Panc1 (cell line): ENCODE results near the gene CYP27A1. TPM values are rescaled to one million over a fixed set of nuclear protein-coding genes. Genes with fewer than 3 reads are reported as not detected.
A peak's percentile ranks its signal among the peaks of the same experiment; 100 is the strongest.
"Not testable (repeated sequence)": the region's sequence is repeated elsewhere in the genome, so short reads cannot be mapped to it uniquely, and the experiment has no call there.

ENCODE experiments used
- ATAC-seq: fragments of 200-7000 bp; cut with Tn5 transposase; 2 replicates; pipeline ENCODE4 v1.9.1; 2020; ENCODE audit warnings: mild to moderate bottlenecking, moderate library complexity
- BruUV-seq: library from RNA; stranded (reverse); fragments of 400-500 nt; replicated peaks from 2 replicates; lab custom pipeline; 2021; lab: Mats Ljungman, UMichigan
- CTCF ChIA-PET: fragments of 300-600 bp; sonication (Branson Sonifier 250); formaldehyde crosslinking; loops from one replicate; lab custom pipeline; 2022; ENCODE audit warnings: antibody characterized with exemption; lab: Charles Lee
- POLR2A ChIA-PET: fragments of 300-600 bp; sonication (Branson Sonifier 250); formaldehyde crosslinking; loops from one replicate; lab custom pipeline; 2022; ENCODE audit warnings: antibody characterized with exemption; lab: Charles Lee
- DNase-seq: peaks from one replicate; pipeline ENCODE4 v3.0.0-alpha.2; 2010; ENCODE audit warnings: low read depth, low spot score
- H3K27ac ChIP-seq: 2 replicates; pipeline ENCODE4 v1.5.1; 2011; ENCODE audit warnings: mild to moderate bottlenecking, low read length, inconsistent platforms
- H3K27me3 ChIP-seq: fragments of 200-500 bp; sonication (Bioruptor generic); 2 replicates; pipeline ENCODE4 v1.6.0; 2014; ENCODE audit warnings: low read length, inconsistent platforms; ENCODE audit not compliant: control insufficient read depth, insufficient read depth
- H3K36me3 ChIP-seq: fragments of 200-500 bp; sonication (Bioruptor generic); 2 replicates; pipeline ENCODE4 v1.5.1; 2014; ENCODE audit warnings: inconsistent platforms, mild to moderate bottlenecking, low read length, moderate library complexity; ENCODE audit not compliant: control insufficient read depth, insufficient read depth
- H3K4me1 ChIP-seq: 2 replicates; pipeline ENCODE4 v1.5.1; 2011; ENCODE audit warnings: inconsistent platforms, mild to moderate bottlenecking, low read length, moderate library complexity; ENCODE audit not compliant: control insufficient read depth, insufficient read depth
- H3K4me3 ChIP-seq, 2 experiments: 2 replicates each; pipeline ENCODE4 v1.5.1; 2011 to 2012; ENCODE audit warnings: low read depth in 2 of 2, low read length in 2 of 2, mild to moderate bottlenecking in 2 of 2, inconsistent platforms in 1 of 2, moderate library complexity in 1 of 2
- H3K9me3 ChIP-seq: fragments of 200-500 bp; sonication (Bioruptor generic); 2 replicates; pipeline ENCODE4 v1.5.1; 2014; ENCODE audit warnings: low read depth, mild to moderate bottlenecking, inconsistent platforms, low read length, moderate library complexity; ENCODE audit not compliant: control insufficient read depth, insufficient read depth
- CTCF ChIP-seq: fragments of 450-650 bp; IDR thresholded peaks from 2 replicates; pipeline ENCODE4 v1.5.1; 2017; ENCODE audit warnings: mild to moderate bottlenecking
- POLR2AphosphoS5 ChIP-seq: IDR thresholded peaks from 2 replicates; pipeline ENCODE4 v1.6.1; 2012; ENCODE audit warnings: mild to moderate bottlenecking, low read depth, low read length, moderate library complexity
- SIN3A ChIP-seq: IDR thresholded peaks from 2 replicates; pipeline ENCODE4 v1.6.1; 2012; ENCODE audit warnings: low read depth, mild to moderate bottlenecking, low read length, moderate library complexity, borderline replicate concordance; ENCODE audit not compliant: insufficient read depth
- TCF7L2 ChIP-seq: IDR thresholded peaks from 2 replicates; pipeline ENCODE4 v1.6.1; 2011; ENCODE audit warnings: mild to moderate bottlenecking, low read depth, low read length, inconsistent platforms
- in situ Hi-C: cut with HindIII; loops from 2 replicates; pipeline ENCODE4 v1.10.0; 2016; ENCODE audit warnings: low sequenced_read_pairs, low pct_unique_long_range_greater_than_20kb
- intact Hi-C: fragments of 100-400 bp; cut with micrococcal nuclease; formaldehyde crosslinking; loops from one replicate; pipeline ENCODE4 v1.10.0; 2022; ENCODE audit not compliant: unreplicated experiment
- total RNA-seq: library from RNA; stranded (reverse); gene quantifications from one replicate; pipeline ENCODE4 v1.2.1, GENCODE V29; 2021; ENCODE audit not compliant: unreplicated experiment
- TF ChIP-seq, protein P1 (sequence below), 2 experiments: IDR thresholded peaks; 2 replicates each; pipeline ENCODE4 v1.6.1; 2011 to 2012; ENCODE audit warnings: low read depth in 2 of 2, control low read depth in 1 of 2, low read length in 1 of 2, mild to moderate bottlenecking in 1 of 2, moderate library complexity in 1 of 2; ENCODE audit not compliant: insufficient read depth in 1 of 2

CYP27A1 gene
- total RNA-seq, 1 experiment from 2014 or later, result 7.7 TPM

DNA sequence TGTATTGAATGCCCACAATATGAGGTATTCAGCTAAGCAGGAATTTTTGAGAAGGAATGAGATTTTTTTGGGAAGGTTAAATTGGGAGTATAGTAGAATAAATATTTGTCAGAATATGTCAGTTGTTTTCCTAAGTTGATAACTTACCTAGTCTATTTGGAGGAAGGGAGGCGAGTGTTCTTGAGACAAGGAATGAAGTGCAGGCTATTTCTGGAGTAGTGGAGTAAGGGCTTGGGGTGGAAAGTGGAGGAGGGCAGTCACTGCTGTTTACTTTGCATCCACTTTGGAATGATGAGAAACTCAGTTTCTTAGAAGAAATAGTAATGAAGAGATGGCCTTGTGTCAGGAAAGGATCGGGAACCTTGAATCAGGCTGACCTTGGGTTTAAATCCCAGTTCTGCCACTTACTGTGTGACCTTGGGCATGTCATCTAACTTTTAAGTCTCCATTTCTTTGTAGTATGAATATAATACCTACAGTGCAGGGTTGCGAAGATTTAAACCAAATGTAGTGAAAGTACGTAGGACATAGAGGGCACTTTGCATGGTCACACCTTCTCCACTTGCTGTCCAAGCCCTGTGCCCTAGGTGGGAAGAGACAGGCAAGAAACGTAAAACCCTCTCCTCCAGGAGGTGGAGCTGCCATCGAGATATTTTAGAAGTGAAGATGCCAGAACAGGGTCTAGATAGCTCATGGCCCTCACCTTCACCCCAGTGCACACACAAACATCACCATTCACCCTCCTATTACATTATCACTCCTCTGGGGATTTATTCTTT is 25.2 kb upstream of the CYP27A1 start:
- DNase-seq (no peak), ATAC-seq (peak; percentile 43; the same call in 1 of the 2 replicates)
- ChIA-PET POLR2A (no interaction called here), CTCF (no interaction called here)
- Histone ChIP-seq H3K9me3 (no peaks in the 10 kb centered on the region), H3K27ac (no peak overlapping the region), H3K4me3 (no peak overlapping the region), H3K27me3 (no peaks in the 10 kb centered on the region), H3K4me1 (no peaks in the 10 kb centered on the region), H3K36me3 (no peaks in the 10 kb centered on the region; the same call in none of the 2 replicates)
- in situ Hi-C loops (no loop called here), intact Hi-C loops (no loop called here)
- TF ChIP-seq SIN3A, result no peak
- TF ChIP-seq, protein P1, sequence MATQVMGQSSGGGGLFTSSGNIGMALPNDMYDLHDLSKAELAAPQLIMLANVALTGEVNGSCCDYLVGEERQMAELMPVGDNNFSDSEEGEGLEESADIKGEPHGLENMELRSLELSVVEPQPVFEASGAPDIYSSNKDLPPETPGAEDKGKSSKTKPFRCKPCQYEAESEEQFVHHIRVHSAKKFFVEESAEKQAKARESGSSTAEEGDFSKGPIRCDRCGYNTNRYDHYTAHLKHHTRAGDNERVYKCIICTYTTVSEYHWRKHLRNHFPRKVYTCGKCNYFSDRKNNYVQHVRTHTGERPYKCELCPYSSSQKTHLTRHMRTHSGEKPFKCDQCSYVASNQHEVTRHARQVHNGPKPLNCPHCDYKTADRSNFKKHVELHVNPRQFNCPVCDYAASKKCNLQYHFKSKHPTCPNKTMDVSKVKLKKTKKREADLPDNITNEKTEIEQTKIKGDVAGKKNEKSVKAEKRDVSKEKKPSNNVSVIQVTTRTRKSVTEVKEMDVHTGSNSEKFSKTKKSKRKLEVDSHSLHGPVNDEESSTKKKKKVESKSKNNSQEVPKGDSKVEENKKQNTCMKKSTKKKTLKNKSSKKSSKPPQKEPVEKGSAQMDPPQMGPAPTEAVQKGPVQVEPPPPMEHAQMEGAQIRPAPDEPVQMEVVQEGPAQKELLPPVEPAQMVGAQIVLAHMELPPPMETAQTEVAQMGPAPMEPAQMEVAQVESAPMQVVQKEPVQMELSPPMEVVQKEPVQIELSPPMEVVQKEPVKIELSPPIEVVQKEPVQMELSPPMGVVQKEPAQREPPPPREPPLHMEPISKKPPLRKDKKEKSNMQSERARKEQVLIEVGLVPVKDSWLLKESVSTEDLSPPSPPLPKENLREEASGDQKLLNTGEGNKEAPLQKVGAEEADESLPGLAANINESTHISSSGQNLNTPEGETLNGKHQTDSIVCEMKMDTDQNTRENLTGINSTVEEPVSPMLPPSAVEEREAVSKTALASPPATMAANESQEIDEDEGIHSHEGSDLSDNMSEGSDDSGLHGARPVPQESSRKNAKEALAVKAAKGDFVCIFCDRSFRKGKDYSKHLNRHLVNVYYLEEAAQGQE (IDR thresholded peaks at IDR 0.05; ENCODE audit: insufficient read depth in 1 of 2, low read depth in 2 of 2, low read length in 1 of 2), result no peak
- TF ChIP-seq TCF7L2, result no peak
- no peak for TF ChIP-seq POLR2AphosphoS5
- no peak for TF ChIP-seq CTCF
- BruUV-seq, result TSS peak; percentile 23

DNA sequence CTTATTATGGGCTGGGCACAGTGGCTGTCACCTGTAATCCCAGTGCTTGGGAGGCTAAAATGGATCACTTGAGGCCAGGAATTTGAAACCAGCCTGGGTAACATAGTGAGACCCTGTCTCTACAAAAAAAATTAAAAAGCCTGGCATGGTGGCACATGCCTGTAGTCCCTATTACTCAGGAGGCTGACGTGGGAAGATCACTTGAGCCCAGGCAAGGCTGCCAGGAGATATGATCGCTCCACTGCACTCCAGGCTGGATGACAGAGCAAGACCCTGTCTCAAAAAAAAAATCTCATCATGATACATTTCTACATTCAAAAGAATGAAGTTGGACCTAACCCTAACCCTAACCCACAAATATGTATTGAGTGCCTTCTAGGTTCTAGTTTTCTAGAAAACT is 20.2 kb upstream of the CYP27A1 start:
- in situ Hi-C loops, result no loop called here
- BruUV-seq, result no TSS peak
- intact Hi-C loops, result no loop called here
- Histone ChIP-seq H3K4me3 (no peak overlapping the region), H3K9me3 (no peaks in the 10 kb centered on the region), H3K36me3 (no peaks in the 10 kb centered on the region), H3K27me3 (no peaks in the 10 kb centered on the region), H3K27ac (no peak overlapping the region), H3K4me1 (no peaks in the 10 kb centered on the region)
- TF ChIP-seq, protein P1 (IDR thresholded peaks at IDR 0.05; ENCODE audit: insufficient read depth in 1 of 2, low read depth in 2 of 2, low read length in 1 of 2), result no peak
- CTCF ChIA-PET, result no interaction called here
- DNase-seq (no peak), ATAC-seq (no peak)
- POLR2A ChIA-PET, result interaction anchor here (0.9 kb wide), 1 partner anchor 20 kb away, joined by 3 read pairs; the partner anchor contains the start of gene CYP27A1

- H3K4me3 ChIP-seq, POLR2A ChIA-PET, H3K9me3 ChIP-seq, ATAC-seq, H3K27me3 ChIP-seq, DNase-seq, in situ Hi-C loops, H3K27ac ChIP-seq, BruUV-seq, CTCF ChIA-PET, H3K4me1 ChIP-seq, intact Hi-C loops, H3K36me3 ChIP-seq: not testable (repeated sequence)
These were observed 9.2 kb upstream of the CYP27A1 start for GRCh38 chr2:218772759-218773158.
